DMS 273 (cell line): ENCODE results near the gene TNS4.

Experiments
- DNase-seq: peaks from one replicate; lab custom pipeline; 2025; ENCODE audit not compliant: unreplicated experiment; lab: John Stamatoyannopoulos, UW

The TNS4 gene

GRCh38 chr17:40473573-40474365, 27.7 kb downstream of the TNS4 start:
- no peak for DNase-seq

- DNase-seq, result no peak
Observed at GRCh38 chr17:40472733-40473452, 28.5 kb downstream of the TNS4 start.

- no peak for DNase-seq
Observed at GRCh38 chr17:40471846-40472732, 29.3 kb downstream of the TNS4 start.

GRCh38 chr17:40470932-40471828, 30.2 kb downstream of the TNS4 start:
- DNase-seq, result peak; percentile 38

- no peak for DNase-seq
Observed at GRCh38 chr17:40469805-40470675, 31.4 kb downstream of the TNS4 start.

- DNase-seq, result no peak
Observed at GRCh38 chr17:40468560-40468959, 32.9 kb downstream of the TNS4 start.

- no peak for DNase-seq
Observed at GRCh38 chr17:40467281-40467867, 34.0 kb downstream of the TNS4 start.

- DNase-seq, result no peak
Observed at GRCh38 chr17:40466298-40466971, 35.0 kb downstream of the TNS4 start.

GRCh38 chr17:40464392-40464855, 37.0 kb downstream of the TNS4 start:
- no peak for DNase-seq

- no peak for DNase-seq
Observed at GRCh38 chr17:40463122-40463550, 38.3 kb downstream of the TNS4 start.

- peak; percentile 34 for DNase-seq
Observed at GRCh38 chr17:40462343-40463121, 38.9 kb downstream of the TNS4 start.

- DNase-seq, result no peak
Observed at GRCh38 chr17:40461732-40462342, 39.6 kb downstream of the TNS4 start.

GRCh38 chr17:40460968-40461731, 40.3 kb downstream of the TNS4 start:
- no peak for DNase-seq

GRCh38 chr17:40460604-40460967, 40.8 kb downstream of the TNS4 start:
- DNase-seq, result peak; percentile 36

- DNase-seq, result no peak
Observed at GRCh38 chr17:40459636-40460603, 41.5 kb downstream of the TNS4 start.
